H1 (cell line): Measurements from ENCODE around the gene MACF1. TPM values are rescaled to one million over a fixed set of nuclear protein-coding genes. Genes with fewer than 3 reads are reported as not detected.

Source experiments
- CTCF ChIA-PET: fragments of 300-600 bp; sonication (Branson Sonifier 250); formaldehyde crosslinking; loops from one replicate; lab custom pipeline; 2021; ENCODE audit not compliant: partially characterized antibody; lab: Charles Lee
- POLR2A ChIA-PET: fragments of 300-600 bp; sonication (Branson Sonifier 250); formaldehyde crosslinking; loops from one replicate; lab custom pipeline; 2021; ENCODE audit warnings: inconsistent platforms; ENCODE audit not compliant: partially characterized antibody; lab: Charles Lee
- DNase-seq, 2 experiments: peaks; one replicate each; pipeline versions ENCODE4 v3.0.0 to v3.0.0-alpha.2; 2010 to 2022; ENCODE audit warnings: low spot score in 2 of 2, low read depth in 1 of 2, mixed read lengths in 1 of 2
- FAIRE-seq: peaks from 2 replicates; lab custom pipeline; 2011; peaks lifted over from hg19 to GRCh38; lab: Jason Lieb, UNC
- H2AFZ ChIP-seq: 2 replicates; pipeline ENCODE4 v1.8.1; 2012; ENCODE audit warnings: low read length, inconsistent platforms
- H2AK5ac ChIP-seq: 2 replicates; pipeline ENCODE4 v1.6.1; 2013; ENCODE audit warnings: low read depth, low read length
- H2BK120ac ChIP-seq: replicated peaks from 2 replicates; pipeline ENCODE3; 2013; ENCODE audit warnings: low read depth, low read length, inconsistent platforms
- H2BK12ac ChIP-seq: 2 replicates; pipeline ENCODE4 v1.6.1; 2013; ENCODE audit warnings: low read depth, low read length
- H2BK15ac ChIP-seq: 2 replicates; pipeline ENCODE4 v1.6.1; 2013; ENCODE audit warnings: low read length
- H2BK20ac ChIP-seq: 2 replicates; pipeline ENCODE4 v1.6.1; 2013; ENCODE audit warnings: low read length
- H2BK5ac ChIP-seq: 2 replicates; pipeline ENCODE4 v1.6.1; 2013; ENCODE audit warnings: low read depth, low read length
- H3K14ac ChIP-seq: 2 replicates; pipeline ENCODE4 v1.6.1; 2013; ENCODE audit warnings: inconsistent platforms; ENCODE audit not compliant: insufficient read length
- H3K18ac ChIP-seq: 2 replicates; pipeline ENCODE4 v1.6.1; 2013; ENCODE audit warnings: low read length; ENCODE audit errors: extremely low read depth
- H3K23ac ChIP-seq: 2 replicates; pipeline ENCODE4 v1.6.1; 2013; ENCODE audit warnings: inconsistent platforms; ENCODE audit not compliant: insufficient read length
- H3K23me2 ChIP-seq: 2 replicates; pipeline ENCODE4 v1.6.1; 2013; ENCODE audit warnings: low read depth, low read length
- H3K27ac ChIP-seq: 2 replicates; pipeline ENCODE4 v1.6.1; 2011; ENCODE audit warnings: low read depth, low read length, inconsistent platforms
- H3K27me3 ChIP-seq, 4 experiments: replicated peaks in 1 of 4; 1 replicate in 1 of 4; 2 replicates in 3 of 4; pipeline versions ENCODE4 v1.6.1 to v1.8.1; 2011 to 2013; ENCODE audit warnings: low read length in 3 of 4, mild to moderate bottlenecking in 3 of 4, inconsistent platforms in 2 of 4, mixed read lengths in 2 of 4, moderate library complexity in 1 of 4; ENCODE audit not compliant: control insufficient read depth in 3 of 4, insufficient read depth in 3 of 4; ENCODE audit errors: extremely low read depth in 1 of 4
- H3K36me3 ChIP-seq, 4 experiments: 2 replicates each; pipeline versions ENCODE4 v1.6.1 to v1.8.1; 2011 to 2013; ENCODE audit warnings: mild to moderate bottlenecking in 4 of 4, low read length in 3 of 4, moderate library complexity in 2 of 4, control low read depth in 1 of 4, inconsistent platforms in 1 of 4; ENCODE audit not compliant: insufficient read depth in 4 of 4, control insufficient read depth in 2 of 4
- H3K4ac ChIP-seq: replicated peaks from 2 replicates; pipeline ENCODE3; 2013; ENCODE audit warnings: low read length, low read depth, mixed read lengths, inconsistent platforms; ENCODE audit not compliant: insufficient read length
- H3K4me1 ChIP-seq, 4 experiments: replicated peaks in 1 of 4; 1 replicate in 1 of 4; 2 replicates in 3 of 4; pipeline versions ENCODE4 v1.6.1 to v1.8.1; 2011 to 2013; ENCODE audit warnings: low read length in 3 of 4, inconsistent platforms in 2 of 4, mixed read lengths in 1 of 4; ENCODE audit not compliant: insufficient read depth in 4 of 4, control insufficient read depth in 3 of 4
- H3K4me2 ChIP-seq, 2 experiments: 2 replicates each; pipeline versions ENCODE4 v1.6.1 to v1.8.1; 2011 to 2013; ENCODE audit warnings: low read depth in 2 of 2, low read length in 2 of 2, control low read depth in 1 of 2, inconsistent platforms in 1 of 2, mild to moderate bottlenecking in 1 of 2; ENCODE audit not compliant: insufficient read depth in 1 of 2
- H3K4me3 ChIP-seq, 4 experiments: fragments of 200-600, 300-600 bp in 1 of 4; sonication (generic), shearing (Covaris generic), sonication (Bioruptor Twin) in 1 of 4; 2 replicates each; pipeline versions ENCODE4 v1.5.1 to v1.8.1; 2011 to 2016; ENCODE audit warnings: low read length in 4 of 4, low read depth in 3 of 4, control low read depth in 2 of 4, inconsistent platforms in 2 of 4, mild to moderate bottlenecking in 2 of 4, mixed read lengths in 1 of 4, moderate library complexity in 1 of 4; ENCODE audit not compliant: insufficient read depth in 2 of 4; ENCODE audit errors: extremely low read depth in 1 of 4
- H3K56ac ChIP-seq: replicated peaks from 2 replicates; pipeline ENCODE3; 2013; ENCODE audit warnings: low read depth, mild to moderate bottlenecking, mixed read lengths, low read length, inconsistent platforms; ENCODE audit not compliant: insufficient read length
- H3K79me1 ChIP-seq: 2 replicates; pipeline ENCODE4 v1.6.1; 2013; ENCODE audit warnings: low read depth, low read length, control low read depth
- H3K79me2 ChIP-seq, 2 experiments: 2 replicates each; pipeline versions ENCODE4 v1.6.1 to v1.8.1; 2012 to 2013; ENCODE audit warnings: low read length in 2 of 2, mild to moderate bottlenecking in 2 of 2, inconsistent platforms in 1 of 2; ENCODE audit not compliant: insufficient read depth in 2 of 2, control insufficient read depth in 1 of 2
- H3K9ac ChIP-seq, 4 experiments: replicated peaks in 1 of 4; 1 replicate in 1 of 4; 2 replicates in 3 of 4; pipeline versions ENCODE4 v1.6.1 to v1.8.1; 2011 to 2013; ENCODE audit warnings: low read depth in 3 of 4, low read length in 3 of 4, control low read depth in 2 of 4, mild to moderate bottlenecking in 2 of 4, moderate library complexity in 2 of 4, inconsistent platforms in 1 of 4; ENCODE audit errors: extremely low read depth in 1 of 4
- H3K9me3 ChIP-seq, 2 experiments: 2 replicates each; pipeline versions ENCODE4 v1.6.1 to v1.8.1; 2012 to 2013; ENCODE audit warnings: mild to moderate bottlenecking in 2 of 2, moderate library complexity in 2 of 2, control low read depth in 1 of 2, inconsistent platforms in 1 of 2, low read depth in 1 of 2, low read length in 1 of 2, mixed read lengths in 1 of 2; ENCODE audit not compliant: insufficient read depth in 2 of 2
- H4K20me1 ChIP-seq, 2 experiments: replicated peaks in 1 of 2; 2 replicates each; pipeline versions ENCODE3 to v1.8.1; 2011 to 2013; ENCODE audit warnings: inconsistent platforms in 2 of 2, low read length in 2 of 2, mild to moderate bottlenecking in 1 of 2; ENCODE audit not compliant: insufficient read depth in 2 of 2, control insufficient read depth in 1 of 2
- H4K5ac ChIP-seq: 2 replicates; pipeline ENCODE4 v1.6.1; 2013; ENCODE audit warnings: low read length, low read depth, mixed read lengths, inconsistent platforms; ENCODE audit not compliant: insufficient read length
- H4K8ac ChIP-seq: 2 replicates; pipeline ENCODE4 v1.8.0; 2013; ENCODE audit warnings: mild to moderate bottlenecking, moderate library complexity, low read length, inconsistent platforms; ENCODE audit not compliant: insufficient read depth; ENCODE audit errors: extremely low read depth
- H4K91ac ChIP-seq: replicated peaks from 2 replicates; pipeline ENCODE3; 2013; ENCODE audit warnings: low read length, mixed read lengths, inconsistent platforms; ENCODE audit not compliant: insufficient read length
- ATF2 ChIP-seq: IDR thresholded peaks from 2 replicates; pipeline ENCODE4 v1.6.1; 2012; ENCODE audit warnings: low read length, inconsistent platforms
- RFX5 ChIP-seq: IDR thresholded peaks from 2 replicates; pipeline ENCODE4 v1.6.1; 2011; ENCODE audit warnings: low read depth, low read length, improper control_type of control experiment, borderline replicate concordance
- SIRT6 ChIP-seq: IDR thresholded peaks from one replicate; pipeline ENCODE4 v1.7.1; 2012; ENCODE audit warnings: low read length, inconsistent platforms
- WGBS, 2 experiments: shearing (Covaris generic) in 1 of 2; methylation state at CpG; one replicate each; pipeline versions ENCODE4 v1.1.6 to v1.1.7; 2013 to 2015; ENCODE audit warnings: low lambda C conversion rate in 2 of 2, mixed read lengths in 2 of 2, inconsistent platforms in 1 of 2, low coverage in 1 of 2, missing lambda C conversion rate in 1 of 2; ENCODE audit not compliant: insufficient replicate concordance in 2 of 2, insufficient coverage in 1 of 2, insufficient read length in 1 of 2; ENCODE audit errors: extremely low coverage in 1 of 2, missing lambda C conversion rate in 1 of 2; 5-methylcytosine and 5-hydroxymethylcytosine counted together
- polyA plus RNA-seq, 7 experiments: library from polyadenylated mRNA; depleted of rRNA in 3 of 7; stranded (reverse) in 5 of 7; unstranded in 2 of 7; fragments of >200 nt in 5 of 7; fragments of 200-250 nt in 2 of 7; gene quantifications; 1 replicate in 5 of 7; 2 replicates in 1 of 7; 4 replicates in 1 of 7; pipeline versions ENCODE4 v1.2.1 to v1.2.3, GENCODE V29; 2011 to 2013; ENCODE audit warnings: missing spikeins in 2 of 7, mixed read lengths in 2 of 7
- total RNA-seq: library from RNA; stranded (reverse); fragmentation: NEBNext Ultra II Directional; extraction: Animal tissue kit (Norgen Biotek cat#: 25700); gene quantifications from 2 replicates; pipeline ENCODE4 v1.2.1, GENCODE V29; 2021

Gene MACF1
- total and polyA plus RNA-seq, 2 of the 8 experiments (the other 6 are each of a cell fraction or from before 2014, with no cell fraction given) = 59.8 to 285 TPM

GRCh38 chr1:39431927-39432326, 227.4 kb downstream of the MACF1 start:
- no peak for FAIRE-seq
- no peaks in the 10 kb centered on the region for H3K79me2 ChIP-seq
- no peak overlapping the region for H3K4me3 ChIP-seq
- no peaks in the 10 kb centered on the region for H4K20me1 ChIP-seq
- ChIA-PET CTCF (interaction anchor here (0.7 to 2.4 kb wide), 7 partner anchors 10 to 107 kb away, joined by 3 to 7 read pairs (median 4); no protein-coding TSS in a partner anchor), POLR2A (no interaction called here)
- no peak overlapping the region for H2AK5ac ChIP-seq
- no peaks in the 10 kb centered on the region for H3K27me3 ChIP-seq
- H4K8ac ChIP-seq = no peak overlapping the region
- 95% methylated on average over 5 of the region's 5 CpGs; no CpG with 5 or more reads in 1 of the 2 experiments for WGBS, 2 experiments
- H3K36me3 ChIP-seq = peaks cover 18 to 98% (median 76%) of the 10 kb centered on the region in 4 experiments
- H3K4ac ChIP-seq = no peak overlapping the region
- H3K4me1 ChIP-seq = no peaks in the 10 kb centered on the region
- no peak overlapping the region for H3K4me2 ChIP-seq
- H3K18ac ChIP-seq = no peak overlapping the region
- no peak overlapping the region for H2BK5ac ChIP-seq
- no peak overlapping the region for H3K14ac ChIP-seq
- H3K9me3 ChIP-seq = no peaks in the 10 kb centered on the region
- no peak overlapping the region for H2BK20ac ChIP-seq
- TF ChIP-seq RFX5 (no peak), ATF2 (no peak), SIRT6 (no peak)
- H4K91ac ChIP-seq = no peak overlapping the region
- no peak overlapping the region for H3K23ac ChIP-seq
- H2AFZ ChIP-seq = no peak overlapping the region
- no peak overlapping the region for H4K5ac ChIP-seq
- H3K27ac ChIP-seq = no peak overlapping the region
- H2BK120ac ChIP-seq = no peak overlapping the region
- H3K9ac ChIP-seq = no peak overlapping the region
- DNase-seq = no peak
- no peaks in the 10 kb centered on the region for H3K79me1 ChIP-seq
- no peak overlapping the region for H2BK15ac ChIP-seq
- no peak overlapping the region for H2BK12ac ChIP-seq
- no peak overlapping the region for H3K56ac ChIP-seq
- no peaks in the 10 kb centered on the region for H3K23me2 ChIP-seq
